HL-60 (cell line): Measurements from ENCODE around the gene TM9SF3.

ENCODE experiments used
- DNase-seq, 2 experiments: peaks; one replicate each; pipeline ENCODE4 v3.0.0-alpha.2; 2010 to 2020; ENCODE audit warnings: low read depth in 1 of 2, low spot score in 1 of 2
- H3K27ac ChIP-seq: fragments of 250-450 bp; sonication (Bioruptor Pico); replicated peaks from 2 replicates; pipeline ENCODE4 v1.5.1; 2020; ENCODE audit warnings: mild to moderate bottlenecking, moderate library complexity
- H3K27me3 ChIP-seq: fragments of 250-450 bp; sonication (Bioruptor Pico); 2 replicates; pipeline ENCODE4 v1.5.1; 2021; ENCODE audit warnings: mild to moderate bottlenecking, moderate library complexity; ENCODE audit not compliant: insufficient read depth, poor library complexity, severe bottlenecking
- H3K4me3 ChIP-seq: replicated peaks from 2 replicates; pipeline ENCODE4 v1.5.1; 2011; ENCODE audit warnings: mild to moderate bottlenecking, control low read depth, low read length; ENCODE audit not compliant: insufficient read depth
- CTCF ChIP-seq: IDR thresholded peaks from one replicate; pipeline ENCODE4 v1.5.1; 2011; ENCODE audit warnings: low read length, control low read depth, inconsistent platforms; ENCODE audit not compliant: insufficient read depth
- GABPA ChIP-seq: IDR thresholded peaks from 2 replicates; pipeline ENCODE4 v1.6.1; 2012; ENCODE audit warnings: low read depth
- POLR2AphosphoS5 ChIP-seq: IDR thresholded peaks from 2 replicates; pipeline ENCODE4 v1.6.1; 2012; ENCODE audit warnings: low read depth
- REST ChIP-seq: IDR thresholded peaks from 2 replicates; pipeline ENCODE4 v1.6.1; 2012; ENCODE audit warnings: low read depth; ENCODE audit not compliant: insufficient replicate concordance
- SPI1 ChIP-seq: IDR thresholded peaks from 2 replicates; pipeline ENCODE4 v1.6.1; 2012; ENCODE audit warnings: low read depth, mild to moderate bottlenecking, borderline replicate concordance

Gene TM9SF3

GRCh38 chr10:96585736-96586418, 935 bp downstream of the TM9SF3 start:
- no peaks in the 10 kb centered on the region for H3K27me3 ChIP-seq
- H3K4me3 ChIP-seq: peak overlapping the region; percentile 95
- no peak for DNase-seq
- no peak for TF ChIP-seq REST
- no peak for TF ChIP-seq CTCF
- TF ChIP-seq GABPA: no peak
- no peak for TF ChIP-seq SPI1
- TF ChIP-seq POLR2AphosphoS5: no peak; the same call in 1 of the 2 replicates
- H3K27ac ChIP-seq: peak overlapping the region; percentile 81

- Histone ChIP-seq H3K27me3 (no peaks in the 10 kb centered on the region), H3K4me3 (no peak overlapping the region; the same call in 1 of the 2 replicates), H3K27ac (no peak overlapping the region)
- TF ChIP-seq REST (no peak), POLR2AphosphoS5 (no peak)
- no peak for DNase-seq
Observed at GRCh38 chr10:96584474-96584873, 2.3 kb downstream of the TM9SF3 start.

- TF ChIP-seq POLR2AphosphoS5 (no peak), CTCF (no peak), REST (no peak), GABPA (no peak), SPI1 (peak; percentile 12; the same call in 1 of the 2 replicates)
- H3K27ac ChIP-seq: no peak overlapping the region
- no peak overlapping the region for H3K4me3 ChIP-seq
- no peaks in the 10 kb centered on the region for H3K27me3 ChIP-seq
- no peak for DNase-seq
Observed at GRCh38 chr10:96584035-96584434, 2.8 kb downstream of the TM9SF3 start.
